Type B pancreatic cell (in vitro differentiated cells): Measurements from ENCODE around the gene XXYLT1. TPM values are rescaled to one million over a fixed set of nuclear protein-coding genes. Genes with fewer than 3 reads are reported as not detected.

Experiments used
- DNase-seq: peaks from one replicate; pipeline ENCODE4 v3.0.0; 2021; ENCODE audit warnings: mixed read lengths; ENCODE audit not compliant: unreplicated experiment; ENCODE audit errors: extremely low spot score
- H3K27ac Mint-ChIP-seq: 2 replicates; pipeline ENCODE4 v1.8.0; 2021; ENCODE audit warnings: mild to moderate bottlenecking, mixed read lengths
- H3K27me3 Mint-ChIP-seq: 2 replicates; pipeline ENCODE4 v1.8.0; 2021; ENCODE audit warnings: mixed read lengths
- H3K36me3 Mint-ChIP-seq: 2 replicates; pipeline ENCODE4 v1.8.0; 2021; ENCODE audit warnings: mixed read lengths
- H3K4me1 Mint-ChIP-seq: one replicate; pipeline ENCODE4 v1.8.0; 2021; ENCODE audit warnings: mixed read lengths; ENCODE audit not compliant: unreplicated experiment
- H3K4me3 Mint-ChIP-seq: 2 replicates; pipeline ENCODE4 v1.8.0; 2021; ENCODE audit warnings: mild to moderate bottlenecking, mixed read lengths
- H3K9me3 Mint-ChIP-seq: 2 replicates; pipeline ENCODE4 v1.8.0; 2021; ENCODE audit warnings: mixed read lengths
- CTCF ChIP-seq: fragments of 200-600 bp; sonication (generic); conservative IDR thresholded peaks from 2 replicates; pipeline ENCODE4 v1.5.0; 2021; ENCODE audit warnings: antibody characterized with exemption, mild to moderate bottlenecking
- total RNA-seq: library from RNA; stranded (reverse); gene quantifications from 2 replicates; pipeline ENCODE4 v1.2.1, GENCODE V29; 2021; ENCODE audit warnings: low replicate concordance

Gene XXYLT1
- total RNA-seq, 1 donor from 2014 or later, result 27.0 TPM

DNA sequence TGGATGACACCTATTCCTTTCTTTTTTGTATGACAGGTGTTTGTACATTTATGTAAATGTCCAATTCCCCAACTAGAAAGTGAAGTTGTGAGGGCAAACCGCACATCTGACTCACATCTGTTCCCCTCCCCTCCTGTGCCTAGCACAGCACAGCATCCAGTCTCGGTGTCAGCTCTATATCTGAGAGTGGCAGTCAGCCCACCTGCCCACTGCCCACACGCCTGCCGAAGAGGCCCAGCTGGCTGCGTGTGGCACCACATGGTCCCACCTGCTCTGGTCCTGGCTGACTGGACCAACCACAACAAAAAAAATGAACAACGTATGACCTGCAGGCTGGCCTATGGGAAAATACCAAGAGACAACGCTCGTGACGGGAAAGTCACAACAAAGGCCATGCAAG, 62.8 kb downstream of the XXYLT1 start:
- H3K9me3 Mint-ChIP-seq, result peaks cover 4% of the 10 kb centered on the region
- DNase-seq, result no peak
- no peak overlapping the region for H3K27ac Mint-ChIP-seq
- TF ChIP-seq CTCF, result no peak
- peaks cover 9% of the 10 kb centered on the region for H3K36me3 Mint-ChIP-seq
- peak overlapping the region; percentile 3 for H3K4me3 Mint-ChIP-seq
- no peaks in the 10 kb centered on the region for H3K27me3 Mint-ChIP-seq
- peaks cover 43% of the 10 kb centered on the region for H3K4me1 Mint-ChIP-seq

GRCh38 chr3:195207731-195208130, 63.2 kb downstream of the XXYLT1 start:
- H3K4me3 Mint-ChIP-seq, result no peak overlapping the region
- H3K27ac Mint-ChIP-seq, result no peak overlapping the region
- peaks cover 9% of the 10 kb centered on the region for H3K36me3 Mint-ChIP-seq
- no peak for TF ChIP-seq CTCF
- H3K9me3 Mint-ChIP-seq, result peaks cover 4% of the 10 kb centered on the region
- peaks cover 46% of the 10 kb centered on the region for H3K4me1 Mint-ChIP-seq
- DNase-seq, result peak; percentile 58
- no peaks in the 10 kb centered on the region for H3K27me3 Mint-ChIP-seq

GRCh38 chr3:195207056-195207455, 63.9 kb downstream of the XXYLT1 start:
- DNase-seq, result peak; percentile 50
- peaks cover 9% of the 10 kb centered on the region for H3K36me3 Mint-ChIP-seq
- H3K9me3 Mint-ChIP-seq, result peaks cover 4% of the 10 kb centered on the region
- no peaks in the 10 kb centered on the region for H3K27me3 Mint-ChIP-seq
- no peak for TF ChIP-seq CTCF
- no peak overlapping the region for H3K27ac Mint-ChIP-seq
- no peak overlapping the region for H3K4me3 Mint-ChIP-seq
- H3K4me1 Mint-ChIP-seq, result peaks cover 46% of the 10 kb centered on the region

- Mint-ChIP-seq H3K4me3 (peak overlapping the region; percentile 77), H3K4me1 (peaks cover 33% of the 10 kb centered on the region)
- DNase-seq, result peak; percentile 64
These were observed 66.4 kb downstream of the XXYLT1 start for GRCh38 chr3:195204360-195205163.

DNA sequence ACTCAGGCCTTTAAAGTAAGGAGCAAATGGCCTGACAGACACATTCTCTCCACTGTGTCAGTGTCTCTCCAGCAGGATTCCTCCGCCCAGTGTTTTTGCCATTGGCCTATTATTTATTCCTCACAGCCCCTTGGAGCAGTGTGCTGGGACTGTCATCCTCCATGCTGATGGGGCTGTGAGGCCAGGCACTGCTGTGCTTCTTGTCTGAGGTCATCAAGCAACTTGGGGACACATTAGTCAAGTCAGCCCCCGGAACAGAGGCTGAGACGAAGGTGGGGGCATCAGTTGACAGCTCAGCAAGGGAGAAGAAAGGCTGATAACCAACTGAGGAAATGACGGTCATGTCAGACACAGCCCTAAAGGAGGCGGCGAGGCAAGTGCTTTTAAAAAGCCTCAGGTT, 67.4 kb downstream of the XXYLT1 start:
- no peak for TF ChIP-seq CTCF
- Mint-ChIP-seq H3K9me3 (no peaks in the 10 kb centered on the region), H3K27ac (peak overlapping the region; percentile 25), H3K4me3 (peak overlapping the region; percentile 19), H3K4me1 (peaks cover 33% of the 10 kb centered on the region), H3K36me3 (peaks cover 5% of the 10 kb centered on the region), H3K27me3 (no peaks in the 10 kb centered on the region)
- DNase-seq, result peak; percentile 34

More at GRCh38 chr3:195204360-195205163, 66.4 kb downstream of the XXYLT1 start:
- H3K27me3 Mint-ChIP-seq, result no peaks in the 10 kb centered on the region
- H3K36me3 Mint-ChIP-seq, result peaks cover 5% of the 10 kb centered on the region
- TF ChIP-seq CTCF, result no peak
- H3K9me3 Mint-ChIP-seq, result no peaks in the 10 kb centered on the region
- H3K27ac Mint-ChIP-seq, result peak overlapping the region; percentile 64
